ENCODE data around the gene LRRC37A3. TPM values are rescaled to one million over a fixed set of nuclear protein-coding genes. Genes with fewer than 3 reads are reported as not detected.
"Not testable (repeated sequence)": the region's sequence is repeated elsewhere in the genome, so short reads cannot be mapped to it uniquely, and the experiment has no call there.

The LRRC37A3 gene
- total and polyA plus RNA-seq, 2 of the 13 experiments (the other 11 are each of a cell fraction or from before 2014, with no cell fraction given): 0.62 to 1.1 TPM

DNA sequence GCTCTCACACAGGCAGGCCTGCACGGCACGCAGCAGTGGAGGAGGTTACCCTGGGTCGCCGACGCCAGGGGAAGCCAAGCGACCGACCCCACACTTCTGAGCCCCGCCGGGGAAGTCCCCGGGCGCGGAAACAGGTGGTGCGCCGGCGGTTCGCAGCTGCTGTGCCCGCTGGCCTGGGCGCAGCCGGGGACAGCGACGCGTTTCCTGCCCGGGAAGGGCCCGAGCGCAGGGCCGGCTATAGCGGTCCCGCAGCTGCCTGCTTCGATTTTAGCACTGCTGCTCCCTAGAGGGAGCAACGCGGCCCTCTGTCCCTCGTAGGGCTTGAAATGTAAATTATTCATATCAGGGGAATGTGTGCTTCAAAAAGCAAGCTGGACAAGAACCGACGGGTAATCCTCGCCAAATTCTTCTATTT lies 46.6 kb upstream of the LRRC37A3 start (continued):
- TF ChIP-seq, protein P1, sequence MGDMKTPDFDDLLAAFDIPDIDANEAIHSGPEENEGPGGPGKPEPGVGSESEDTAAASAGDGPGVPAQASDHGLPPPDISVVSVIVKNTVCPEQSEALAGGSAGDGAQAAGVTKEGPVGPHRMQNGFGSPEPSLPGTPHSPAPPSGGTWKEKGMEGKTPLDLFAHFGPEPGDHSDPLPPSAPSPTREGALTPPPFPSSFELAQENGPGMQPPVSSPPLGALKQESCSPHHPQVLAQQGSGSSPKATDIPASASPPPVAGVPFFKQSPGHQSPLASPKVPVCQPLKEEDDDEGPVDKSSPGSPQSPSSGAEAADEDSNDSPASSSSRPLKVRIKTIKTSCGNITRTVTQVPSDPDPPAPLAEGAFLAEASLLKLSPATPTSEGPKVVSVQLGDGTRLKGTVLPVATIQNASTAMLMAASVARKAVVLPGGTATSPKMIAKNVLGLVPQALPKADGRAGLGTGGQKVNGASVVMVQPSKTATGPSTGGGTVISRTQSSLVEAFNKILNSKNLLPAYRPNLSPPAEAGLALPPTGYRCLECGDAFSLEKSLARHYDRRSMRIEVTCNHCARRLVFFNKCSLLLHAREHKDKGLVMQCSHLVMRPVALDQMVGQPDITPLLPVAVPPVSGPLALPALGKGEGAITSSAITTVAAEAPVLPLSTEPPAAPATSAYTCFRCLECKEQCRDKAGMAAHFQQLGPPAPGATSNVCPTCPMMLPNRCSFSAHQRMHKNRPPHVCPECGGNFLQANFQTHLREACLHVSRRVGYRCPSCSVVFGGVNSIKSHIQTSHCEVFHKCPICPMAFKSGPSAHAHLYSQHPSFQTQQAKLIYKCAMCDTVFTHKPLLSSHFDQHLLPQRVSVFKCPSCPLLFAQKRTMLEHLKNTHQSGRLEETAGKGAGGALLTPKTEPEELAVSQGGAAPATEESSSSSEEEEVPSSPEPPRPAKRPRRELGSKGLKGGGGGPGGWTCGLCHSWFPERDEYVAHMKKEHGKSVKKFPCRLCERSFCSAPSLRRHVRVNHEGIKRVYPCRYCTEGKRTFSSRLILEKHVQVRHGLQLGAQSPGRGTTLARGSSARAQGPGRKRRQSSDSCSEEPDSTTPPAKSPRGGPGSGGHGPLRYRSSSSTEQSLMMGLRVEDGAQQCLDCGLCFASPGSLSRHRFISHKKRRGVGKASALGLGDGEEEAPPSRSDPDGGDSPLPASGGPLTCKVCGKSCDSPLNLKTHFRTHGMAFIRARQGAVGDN (CRISPR knock-in tag; IDR thresholded peaks at IDR 0.05): peak; percentile 99
- TF ChIP-seq, protein P2, sequence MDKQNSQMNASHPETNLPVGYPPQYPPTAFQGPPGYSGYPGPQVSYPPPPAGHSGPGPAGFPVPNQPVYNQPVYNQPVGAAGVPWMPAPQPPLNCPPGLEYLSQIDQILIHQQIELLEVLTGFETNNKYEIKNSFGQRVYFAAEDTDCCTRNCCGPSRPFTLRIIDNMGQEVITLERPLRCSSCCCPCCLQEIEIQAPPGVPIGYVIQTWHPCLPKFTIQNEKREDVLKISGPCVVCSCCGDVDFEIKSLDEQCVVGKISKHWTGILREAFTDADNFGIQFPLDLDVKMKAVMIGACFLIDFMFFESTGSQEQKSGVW (CRISPR knock-in tag; IDR thresholded peaks at IDR 0.05; ENCODE audit: borderline replicate concordance): peak; percentile 92; the same call in 1 of the 2 replicates
- TF ChIP-seq ISL2 (CRISPR knock-in tag; IDR thresholded peaks at IDR 0.05) (peak; percentile 77), ZNF747 (CRISPR knock-in tag; IDR thresholded peaks at IDR 0.05; ENCODE audit: borderline replicate concordance) (peak; percentile 88), ATF7 (CRISPR knock-in tag; IDR thresholded peaks at IDR 0.05) (peak; percentile 75; the same call in 1 of the 2 replicates), ZNF572 (CRISPR knock-in tag; IDR thresholded peaks at IDR 0.05) (0 out of 2 replicates have a peak, but pooled peaks have one; percentile 41), MAX (IDR thresholded peaks at IDR 0.05) (peak; percentile 85), ZNF232 (CRISPR knock-in tag; IDR thresholded peaks at IDR 0.05; ENCODE audit: borderline replicate concordance) (peak; percentile 97), HOXD1 (CRISPR knock-in tag; IDR thresholded peaks at IDR 0.05) (peak; percentile 92), ZNF598 (CRISPR knock-in tag; IDR thresholded peaks at IDR 0.05; ENCODE audit: borderline replicate concordance) (peak; percentile 98; the same call in 1 of the 2 replicates), MIER2 (CRISPR knock-in tag; IDR thresholded peaks at IDR 0.05) (peak; percentile 22; the same call in 1 of the 2 replicates), ZNF589 (CRISPR knock-in tag; conservative IDR thresholded peaks at IDR 0.05) (peak; percentile 95), ZNF841 (CRISPR knock-in tag; IDR thresholded peaks at IDR 0.05; ENCODE audit: borderline replicate concordance) (peak; percentile 96), ZNF879 (CRISPR knock-in tag; IDR thresholded peaks at IDR 0.05) (peak; percentile 98), SALL1 (CRISPR knock-in tag; IDR thresholded peaks at IDR 0.05) (peak; percentile 95), PHF5A (CRISPR knock-in tag; IDR thresholded peaks at IDR 0.05; ENCODE audit: low read depth, unreplicated experiment) (peak; percentile 85)
- TF ChIP-seq ATF7 (IDR thresholded peaks at IDR 0.05): not testable (repeated sequence)
- TF ChIP-seq, protein P3, sequence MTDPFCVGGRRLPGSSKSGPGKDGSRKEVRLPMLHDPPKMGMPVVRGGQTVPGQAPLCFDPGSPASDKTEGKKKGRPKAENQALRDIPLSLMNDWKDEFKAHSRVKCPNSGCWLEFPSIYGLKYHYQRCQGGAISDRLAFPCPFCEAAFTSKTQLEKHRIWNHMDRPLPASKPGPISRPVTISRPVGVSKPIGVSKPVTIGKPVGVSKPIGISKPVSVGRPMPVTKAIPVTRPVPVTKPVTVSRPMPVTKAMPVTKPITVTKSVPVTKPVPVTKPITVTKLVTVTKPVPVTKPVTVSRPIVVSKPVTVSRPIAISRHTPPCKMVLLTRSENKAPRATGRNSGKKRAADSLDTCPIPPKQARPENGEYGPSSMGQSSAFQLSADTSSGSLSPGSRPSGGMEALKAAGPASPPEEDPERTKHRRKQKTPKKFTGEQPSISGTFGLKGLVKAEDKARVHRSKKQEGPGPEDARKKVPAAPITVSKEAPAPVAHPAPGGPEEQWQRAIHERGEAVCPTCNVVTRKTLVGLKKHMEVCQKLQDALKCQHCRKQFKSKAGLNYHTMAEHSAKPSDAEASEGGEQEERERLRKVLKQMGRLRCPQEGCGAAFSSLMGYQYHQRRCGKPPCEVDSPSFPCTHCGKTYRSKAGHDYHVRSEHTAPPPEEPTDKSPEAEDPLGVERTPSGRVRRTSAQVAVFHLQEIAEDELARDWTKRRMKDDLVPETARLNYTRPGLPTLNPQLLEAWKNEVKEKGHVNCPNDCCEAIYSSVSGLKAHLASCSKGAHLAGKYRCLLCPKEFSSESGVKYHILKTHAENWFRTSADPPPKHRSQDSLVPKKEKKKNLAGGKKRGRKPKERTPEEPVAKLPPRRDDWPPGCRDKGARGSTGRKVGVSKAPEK (CRISPR knock-in tag; IDR thresholded peaks at IDR 0.05; ENCODE audit: borderline replicate concordance): 0 out of 2 replicates have a peak, but pooled peaks have one; percentile 62
- TF ChIP-seq, protein P4, sequence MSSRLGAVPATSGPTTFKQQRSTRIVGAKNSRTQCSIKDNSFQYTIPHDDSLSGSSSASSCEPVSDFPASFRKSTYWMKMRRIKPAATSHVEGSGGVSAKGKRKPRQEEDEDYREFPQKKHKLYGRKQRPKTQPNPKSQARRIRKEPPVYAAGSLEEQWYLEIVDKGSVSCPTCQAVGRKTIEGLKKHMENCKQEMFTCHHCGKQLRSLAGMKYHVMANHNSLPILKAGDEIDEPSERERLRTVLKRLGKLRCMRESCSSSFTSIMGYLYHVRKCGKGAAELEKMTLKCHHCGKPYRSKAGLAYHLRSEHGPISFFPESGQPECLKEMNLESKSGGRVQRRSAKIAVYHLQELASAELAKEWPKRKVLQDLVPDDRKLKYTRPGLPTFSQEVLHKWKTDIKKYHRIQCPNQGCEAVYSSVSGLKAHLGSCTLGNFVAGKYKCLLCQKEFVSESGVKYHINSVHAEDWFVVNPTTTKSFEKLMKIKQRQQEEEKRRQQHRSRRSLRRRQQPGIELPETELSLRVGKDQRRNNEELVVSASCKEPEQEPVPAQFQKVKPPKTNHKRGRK (CRISPR knock-in tag; IDR thresholded peaks at IDR 0.05): 0 out of 2 replicates have a peak, but pooled peaks have one; percentile 34
- TF ChIP-seq, protein P5, sequence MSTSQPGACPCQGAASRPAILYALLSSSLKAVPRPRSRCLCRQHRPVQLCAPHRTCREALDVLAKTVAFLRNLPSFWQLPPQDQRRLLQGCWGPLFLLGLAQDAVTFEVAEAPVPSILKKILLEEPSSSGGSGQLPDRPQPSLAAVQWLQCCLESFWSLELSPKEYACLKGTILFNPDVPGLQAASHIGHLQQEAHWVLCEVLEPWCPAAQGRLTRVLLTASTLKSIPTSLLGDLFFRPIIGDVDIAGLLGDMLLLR (CRISPR knock-in tag; IDR thresholded peaks at IDR 0.05): peak; percentile 75; the same call in 1 of the 2 replicates

Data from HepG2 (cell line).